B cell (primary cell): Measurements from ENCODE around the gene EPHB4.

ENCODE experiments used
- EZH2 ChIP-seq: IDR thresholded peaks from 2 replicates; pipeline ENCODE4 v1.6.1; 2012; ENCODE audit warnings: borderline replicate concordance, low read depth, mild to moderate bottlenecking, moderate library complexity, low read length; ENCODE audit not compliant: insufficient read depth, poor library complexity, severe bottlenecking
- TF ChIP-seq, protein P1 (sequence below): fragments of 200-600 bp; IDR thresholded peaks from one replicate; pipeline ENCODE4 v1.8.0; 2022; ENCODE audit warnings: antibody characterized with exemption, mild to moderate bottlenecking

DNA sequence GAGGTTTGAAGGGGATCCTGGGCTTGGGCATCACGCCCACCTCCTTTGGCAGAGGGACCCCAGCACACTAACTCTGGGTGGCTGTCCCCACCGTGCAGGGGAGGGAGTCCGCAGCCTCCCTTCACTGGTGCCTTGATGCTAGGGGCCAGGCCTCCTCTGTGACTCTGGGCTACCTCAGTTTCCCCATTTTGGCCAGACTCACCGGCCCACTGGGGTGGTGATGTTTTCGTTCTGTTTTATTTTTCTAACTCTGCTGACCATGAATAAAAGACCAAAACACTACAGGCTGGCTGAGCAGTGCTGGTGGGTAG lies 39.4 kb upstream of the EPHB4 start:
- TF ChIP-seq, protein P1, sequence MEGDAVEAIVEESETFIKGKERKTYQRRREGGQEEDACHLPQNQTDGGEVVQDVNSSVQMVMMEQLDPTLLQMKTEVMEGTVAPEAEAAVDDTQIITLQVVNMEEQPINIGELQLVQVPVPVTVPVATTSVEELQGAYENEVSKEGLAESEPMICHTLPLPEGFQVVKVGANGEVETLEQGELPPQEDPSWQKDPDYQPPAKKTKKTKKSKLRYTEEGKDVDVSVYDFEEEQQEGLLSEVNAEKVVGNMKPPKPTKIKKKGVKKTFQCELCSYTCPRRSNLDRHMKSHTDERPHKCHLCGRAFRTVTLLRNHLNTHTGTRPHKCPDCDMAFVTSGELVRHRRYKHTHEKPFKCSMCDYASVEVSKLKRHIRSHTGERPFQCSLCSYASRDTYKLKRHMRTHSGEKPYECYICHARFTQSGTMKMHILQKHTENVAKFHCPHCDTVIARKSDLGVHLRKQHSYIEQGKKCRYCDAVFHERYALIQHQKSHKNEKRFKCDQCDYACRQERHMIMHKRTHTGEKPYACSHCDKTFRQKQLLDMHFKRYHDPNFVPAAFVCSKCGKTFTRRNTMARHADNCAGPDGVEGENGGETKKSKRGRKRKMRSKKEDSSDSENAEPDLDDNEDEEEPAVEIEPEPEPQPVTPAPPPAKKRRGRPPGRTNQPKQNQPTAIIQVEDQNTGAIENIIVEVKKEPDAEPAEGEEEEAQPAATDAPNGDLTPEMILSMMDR: no peak
- TF ChIP-seq EZH2: no peak
